ENCODE data around the gene HLA-DQB1. TPM values are rescaled to one million over a fixed set of nuclear protein-coding genes. Genes with fewer than 3 reads are reported as not detected.

Gene HLA-DQB1
- total RNA-seq, 4 donors from 2014 or later: 0.14 to 1.9 (median 1.1) TPM; not detected in 1

GRCh38 chr6:32641122-32641521 is 25.3 kb downstream of the HLA-DQB1 start:
- no peak overlapping the region for H3K4me3 ChIP-seq

GRCh38 chr6:32639440-32640394 is 26.7 kb downstream of the HLA-DQB1 start:
- Histone ChIP-seq H3K4me1 (no peaks in the 10 kb centered on the region), H3K4me3 (no peak overlapping the region), H3K9me3 (no peaks in the 10 kb centered on the region), H3K36me3 (no peaks in the 10 kb centered on the region), H3K27me3 (no peaks in the 10 kb centered on the region), H3K27ac (no peak overlapping the region)
- intact Hi-C loops (cut with DNase I; ENCODE audit: low total_unique reads) (no loop called here), in situ Hi-C loops (cut with MboI; ENCODE audit: low pct_ligation_motif_present in 1 of 4, low pct_unique_long_range_greater_than_20kb in 1 of 4, low sequenced_read_pairs in 3 of 4) (loop anchor here in 2 of 4 donors (5.0 kb wide), 1 partner anchor 103 kb away; the partner anchor contains the start of gene HLA-DQA2 (in 2 of the 2))
- TF ChIP-seq, protein P1, sequence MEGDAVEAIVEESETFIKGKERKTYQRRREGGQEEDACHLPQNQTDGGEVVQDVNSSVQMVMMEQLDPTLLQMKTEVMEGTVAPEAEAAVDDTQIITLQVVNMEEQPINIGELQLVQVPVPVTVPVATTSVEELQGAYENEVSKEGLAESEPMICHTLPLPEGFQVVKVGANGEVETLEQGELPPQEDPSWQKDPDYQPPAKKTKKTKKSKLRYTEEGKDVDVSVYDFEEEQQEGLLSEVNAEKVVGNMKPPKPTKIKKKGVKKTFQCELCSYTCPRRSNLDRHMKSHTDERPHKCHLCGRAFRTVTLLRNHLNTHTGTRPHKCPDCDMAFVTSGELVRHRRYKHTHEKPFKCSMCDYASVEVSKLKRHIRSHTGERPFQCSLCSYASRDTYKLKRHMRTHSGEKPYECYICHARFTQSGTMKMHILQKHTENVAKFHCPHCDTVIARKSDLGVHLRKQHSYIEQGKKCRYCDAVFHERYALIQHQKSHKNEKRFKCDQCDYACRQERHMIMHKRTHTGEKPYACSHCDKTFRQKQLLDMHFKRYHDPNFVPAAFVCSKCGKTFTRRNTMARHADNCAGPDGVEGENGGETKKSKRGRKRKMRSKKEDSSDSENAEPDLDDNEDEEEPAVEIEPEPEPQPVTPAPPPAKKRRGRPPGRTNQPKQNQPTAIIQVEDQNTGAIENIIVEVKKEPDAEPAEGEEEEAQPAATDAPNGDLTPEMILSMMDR (IDR thresholded peaks at IDR 0.05): no peak
- TF ChIP-seq POLR2AphosphoS5 (IDR thresholded peaks at IDR 0.05) (no peak), EP300 (IDR thresholded peaks at IDR 0.05; ENCODE audit: low read depth) (no peak), POLR2A (IDR thresholded peaks at IDR 0.05) (no peak)
- 0 to 15% methylated on average over 3 to 8 of the region's 8 CpGs for WGBS, 2 donors (ENCODE audit: low coverage in 1 of 2)
- no peak for DNase-seq

More at GRCh38 chr6:32641122-32641521, 25.3 kb downstream of the HLA-DQB1 start:
- in situ Hi-C loops (cut with MboI; ENCODE audit: low pct_ligation_motif_present in 1 of 4, low pct_unique_long_range_greater_than_20kb in 1 of 4, low sequenced_read_pairs in 3 of 4): no loop called here
- H3K27me3 ChIP-seq: no peaks in the 10 kb centered on the region
- no peak overlapping the region for H3K27ac ChIP-seq
- DNase-seq: no peak
- WGBS, 2 donors (ENCODE audit: low coverage in 1 of 2): 49 to 57% methylated on average over 4 to 6 of the region's 6 CpGs
- H3K9me3 ChIP-seq: no peaks in the 10 kb centered on the region
- no peaks in the 10 kb centered on the region for H3K4me1 ChIP-seq
- no peak for TF ChIP-seq POLR2A (IDR thresholded peaks at IDR 0.05)
- TF ChIP-seq EP300 (IDR thresholded peaks at IDR 0.05; ENCODE audit: low read depth): no peak
- TF ChIP-seq, protein P1 (IDR thresholded peaks at IDR 0.05): no peak
- no peak for TF ChIP-seq POLR2AphosphoS5 (IDR thresholded peaks at IDR 0.05)
- intact Hi-C loops (cut with DNase I; ENCODE audit: low total_unique reads): no loop called here
- H3K36me3 ChIP-seq: no peaks in the 10 kb centered on the region

- TF ChIP-seq POLR2AphosphoS5 (IDR thresholded peaks at IDR 0.05) (no peak), POLR2A (IDR thresholded peaks at IDR 0.05) (no peak), EP300 (IDR thresholded peaks at IDR 0.05; ENCODE audit: low read depth) (no peak)
- TF ChIP-seq, protein P1 (IDR thresholded peaks at IDR 0.05): no peak
- no peak overlapping the region for H3K27ac ChIP-seq
- WGBS, 2 donors (ENCODE audit: low coverage in 1 of 2): 17 to 22% methylated on average over 2 to 7 of the region's 9 CpGs
Measured at GRCh38 chr6:32638532-32639219, 27.8 kb downstream of the HLA-DQB1 start.

GRCh38 chr6:32637883-32638282 is 28.6 kb downstream of the HLA-DQB1 start:
- no peaks in the 10 kb centered on the region for H3K27me3 ChIP-seq
- no peak overlapping the region for H3K4me3 ChIP-seq
- no peak for TF ChIP-seq EP300 (IDR thresholded peaks at IDR 0.05; ENCODE audit: low read depth)
- no peak for TF ChIP-seq POLR2A (IDR thresholded peaks at IDR 0.05)
- no peak for TF ChIP-seq POLR2AphosphoS5 (IDR thresholded peaks at IDR 0.05)
- intact Hi-C loops (cut with DNase I; ENCODE audit: low total_unique reads) (no loop called here), in situ Hi-C loops (cut with MboI; ENCODE audit: low pct_ligation_motif_present in 1 of 4, low pct_unique_long_range_greater_than_20kb in 1 of 4, low sequenced_read_pairs in 3 of 4) (loop anchor here in 2 of 4 donors (5.0 kb wide), 1 partner anchor 104 kb away; the partner anchor contains the start of gene HLA-DQA2 (in 2 of the 2))
- no peak for DNase-seq
- H3K9me3 ChIP-seq: no peaks in the 10 kb centered on the region
- 45 to 100% methylated on average over 1 to 3 of the region's 3 CpGs for WGBS, 2 donors (ENCODE audit: low coverage in 1 of 2)
- no peaks in the 10 kb centered on the region for H3K36me3 ChIP-seq
- no peak overlapping the region for H3K27ac ChIP-seq
- H3K4me1 ChIP-seq: no peaks in the 10 kb centered on the region

More at GRCh38 chr6:32638532-32639219, 27.8 kb downstream of the HLA-DQB1 start:
- intact Hi-C loops (cut with DNase I; ENCODE audit: low total_unique reads) (no loop called here), in situ Hi-C loops (cut with MboI; ENCODE audit: low pct_ligation_motif_present in 1 of 4, low pct_unique_long_range_greater_than_20kb in 1 of 4, low sequenced_read_pairs in 3 of 4) (loop anchor here in 2 of 4 donors (5.0 kb wide), 1 partner anchor 104 kb away; the partner anchor contains the start of gene HLA-DQA2 (in 2 of the 2))
- Histone ChIP-seq H3K36me3 (no peaks in the 10 kb centered on the region), H3K4me1 (no peaks in the 10 kb centered on the region), H3K9me3 (no peaks in the 10 kb centered on the region), H3K4me3 (no peak overlapping the region), H3K27me3 (no peaks in the 10 kb centered on the region)
- DNase-seq: no peak
